SU-DHL-6 (cell line): ENCODE measurements around the gene HSPB8.

Experiments used
- EZH2phosphoT487 ChIP-seq: fragments of 200-600 bp; sonication (generic), shearing (Covaris generic); conservative IDR thresholded peaks from 2 replicates; pipeline ENCODE4 v1.6.1; 2018; ENCODE audit warnings: mild to moderate bottlenecking, antibody characterized with exemption, low read length, moderate library complexity, mixed read lengths
- TF ChIP-seq, protein P1 (sequence below): fragments of 200-600 bp; sonication (generic); IDR thresholded peaks from one replicate; pipeline ENCODE4 v1.5.1; 2017; ENCODE audit warnings: antibody characterized with exemption, mild to moderate bottlenecking, low read length, moderate library complexity; ENCODE audit not compliant: insufficient read depth, poor library complexity, severe bottlenecking

DNA sequence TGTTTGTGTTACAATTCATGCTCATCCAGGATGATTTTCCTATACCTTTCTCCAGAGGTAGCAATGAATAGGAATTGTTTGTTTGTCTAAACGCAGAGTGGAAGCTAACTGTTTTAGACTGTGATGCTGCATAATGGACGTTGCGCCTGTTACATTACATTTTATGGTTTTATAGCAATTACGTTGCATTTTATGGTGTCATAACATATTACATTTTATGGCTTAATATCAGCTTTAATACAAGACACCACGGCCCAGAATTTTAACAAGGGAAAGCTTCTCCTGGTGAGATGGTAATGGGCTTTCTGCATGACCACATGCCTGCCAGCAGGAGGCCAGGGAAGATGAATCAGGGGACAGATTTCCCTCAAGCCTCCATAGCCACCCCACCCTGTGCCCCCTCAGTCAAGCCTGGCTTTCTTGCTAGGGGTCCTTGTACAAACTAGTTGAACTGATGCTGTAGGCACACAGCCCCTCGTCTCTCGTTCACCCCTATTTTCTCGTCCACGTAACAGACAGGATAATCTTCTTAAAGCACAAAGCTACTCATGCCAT is 56.5 kb downstream of the HSPB8 start:
- TF ChIP-seq, protein P1, sequence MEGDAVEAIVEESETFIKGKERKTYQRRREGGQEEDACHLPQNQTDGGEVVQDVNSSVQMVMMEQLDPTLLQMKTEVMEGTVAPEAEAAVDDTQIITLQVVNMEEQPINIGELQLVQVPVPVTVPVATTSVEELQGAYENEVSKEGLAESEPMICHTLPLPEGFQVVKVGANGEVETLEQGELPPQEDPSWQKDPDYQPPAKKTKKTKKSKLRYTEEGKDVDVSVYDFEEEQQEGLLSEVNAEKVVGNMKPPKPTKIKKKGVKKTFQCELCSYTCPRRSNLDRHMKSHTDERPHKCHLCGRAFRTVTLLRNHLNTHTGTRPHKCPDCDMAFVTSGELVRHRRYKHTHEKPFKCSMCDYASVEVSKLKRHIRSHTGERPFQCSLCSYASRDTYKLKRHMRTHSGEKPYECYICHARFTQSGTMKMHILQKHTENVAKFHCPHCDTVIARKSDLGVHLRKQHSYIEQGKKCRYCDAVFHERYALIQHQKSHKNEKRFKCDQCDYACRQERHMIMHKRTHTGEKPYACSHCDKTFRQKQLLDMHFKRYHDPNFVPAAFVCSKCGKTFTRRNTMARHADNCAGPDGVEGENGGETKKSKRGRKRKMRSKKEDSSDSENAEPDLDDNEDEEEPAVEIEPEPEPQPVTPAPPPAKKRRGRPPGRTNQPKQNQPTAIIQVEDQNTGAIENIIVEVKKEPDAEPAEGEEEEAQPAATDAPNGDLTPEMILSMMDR = no peak
- no peak for TF ChIP-seq EZH2phosphoT487
